ENCODE measurements around the gene LSM3.
A peak's percentile ranks its signal among the peaks of the same experiment; 100 is the strongest.
"Not testable (repeated sequence)": the region's sequence is repeated elsewhere in the genome, so short reads cannot be mapped to it uniquely, and the experiment has no call there.

LSM3 gene

GRCh38 chr3:14222457-14222856 is 43.8 kb downstream of the LSM3 start:
- TF ChIP-seq CTCF (IDR thresholded peaks at IDR 0.05; ENCODE audit: low read depth, low read length, missing control alignments), result no peak
- no peak for DNase-seq (ENCODE audit: low read depth)
- H3K4me3 ChIP-seq (ENCODE audit: low read depth, low read length), result no peak overlapping the region

GRCh38 chr3:14222900-14223594 is 44.4 kb downstream of the LSM3 start:
- DNase-seq (ENCODE audit: low read depth), result peak; percentile 21
- H3K4me3 ChIP-seq (ENCODE audit: low read depth, low read length), result no peak overlapping the region
- TF ChIP-seq CTCF (IDR thresholded peaks at IDR 0.05; ENCODE audit: low read depth, low read length, missing control alignments), result no peak

- TF ChIP-seq CTCF (IDR thresholded peaks at IDR 0.05; ENCODE audit: low read depth, low read length, missing control alignments), result no peak
- DNase-seq (ENCODE audit: low read depth), result no peak
- no peak overlapping the region for H3K4me3 ChIP-seq (ENCODE audit: low read depth, low read length)
Measured at GRCh38 chr3:14223595-14223994, 45.0 kb downstream of the LSM3 start.

GRCh38 chr3:14224895-14225294 is 46.3 kb downstream of the LSM3 start:
- no peak for TF ChIP-seq CTCF (IDR thresholded peaks at IDR 0.05; ENCODE audit: low read depth, low read length, missing control alignments)
- H3K4me3 ChIP-seq (ENCODE audit: low read depth, low read length), result no peak overlapping the region
- DNase-seq (ENCODE audit: low read depth), result no peak

GRCh38 chr3:14225421-14225820 is 46.8 kb downstream of the LSM3 start:
- no peak overlapping the region for H3K4me3 ChIP-seq (ENCODE audit: low read depth, low read length)
- TF ChIP-seq CTCF (IDR thresholded peaks at IDR 0.05; ENCODE audit: low read depth, low read length, missing control alignments), result no peak

GRCh38 chr3:14226351-14226750 is 47.7 kb downstream of the LSM3 start:
- DNase-seq (ENCODE audit: low read depth); H3K4me3 ChIP-seq (ENCODE audit: low read depth, low read length): not testable (repeated sequence)

More at GRCh38 chr3:14225421-14225820, 46.8 kb downstream of the LSM3 start:
- peak; percentile 26 for DNase-seq (ENCODE audit: low read depth)

GRCh38 chr3:14227856-14228255 is 49.2 kb downstream of the LSM3 start:
- DNase-seq (ENCODE audit: low read depth), result no peak
- TF ChIP-seq CTCF (IDR thresholded peaks at IDR 0.05; ENCODE audit: low read depth, low read length, missing control alignments), result no peak
- H3K4me3 ChIP-seq (ENCODE audit: low read depth, low read length), result no peak overlapping the region

Measured in GM12864 (cell line).